Measurements from ENCODE around the gene ZBTB32. TPM values are rescaled to one million over a fixed set of nuclear protein-coding genes. Genes with fewer than 3 reads are reported as not detected.

The ZBTB32 gene
- polyA plus RNA-seq, 1 of the 3 experiments (the other 2 are of a cell fraction) = not detected

- Histone ChIP-seq H2AFZ (ENCODE audit: low read depth) (no peak overlapping the region), H3K9me3 (no peaks in the 10 kb centered on the region), H3K4me1 (ENCODE audit: control insufficient read depth in 1 of 2, insufficient read depth in 2 of 2, low read depth in 1 of 2, low read length in 1 of 2) (no peaks in the 10 kb centered on the region), H3K36me3 (replicated peaks in 1 of 2; ENCODE audit: control insufficient read depth in 1 of 2, insufficient read depth in 2 of 2, low read length in 1 of 2) (peaks cover 7 to 79% of the 10 kb centered on the region in 2 experiments), H3K79me2 (ENCODE audit: insufficient read depth) (no peaks in the 10 kb centered on the region), H3K4me2 (no peak overlapping the region), H3K9me2 (no peaks in the 10 kb centered on the region), H3K9ac (no peak overlapping the region), H3K27ac (ENCODE audit: low read depth in 2 of 2, low read length in 1 of 2) (no peak overlapping the region), H3K4me3 (ENCODE audit: low read depth in 2 of 2, low read length in 1 of 2) (no peak overlapping the region), H3K27me3 (ENCODE audit: insufficient read depth) (no peaks in the 10 kb centered on the region), H3F3A (replicated peaks; ENCODE audit: insufficient read depth) (no peaks in the 10 kb centered on the region), H4K20me1 (ENCODE audit: insufficient read depth) (no peaks in the 10 kb centered on the region)
- CTCF ChIA-PET = no interaction called here
- WGBS (ENCODE audit: low lambda C conversion rate) = 99% methylated on average over 19 of the region's 25 CpGs
- DNase-seq = no peak
- no peak for TF ChIP-seq RFX5 (IDR thresholded peaks at IDR 0.05; ENCODE audit: low read length)
- TF ChIP-seq TAF1 (IDR thresholded peaks at IDR 0.05; ENCODE audit: borderline replicate concordance, low read depth, low read length) = no peak
- TF ChIP-seq CTCF (IDR thresholded peaks at IDR 0.05) = no peak
- no peak for TF ChIP-seq TEAD4 (IDR thresholded peaks at IDR 0.05; ENCODE audit: borderline replicate concordance, insufficient read depth)
- TF ChIP-seq USF1 (IDR thresholded peaks at IDR 0.05; ENCODE audit: borderline replicate concordance, low read depth) = no peak
- no peak for TF ChIP-seq JUND (IDR thresholded peaks at IDR 0.05)
- TF ChIP-seq RCOR1 (IDR thresholded peaks at IDR 0.05; ENCODE audit: low read length) = no peak
- no peak for TF ChIP-seq FOXJ3 (CRISPR knock-in tag; IDR thresholded peaks at IDR 0.05)
- no peak for TF ChIP-seq SIN3A (IDR thresholded peaks at IDR 0.05; ENCODE audit: borderline replicate concordance, low read depth, low read length)
- TF ChIP-seq ZBTB33 (IDR thresholded peaks at IDR 0.05; ENCODE audit: borderline replicate concordance, low read depth) = no peak
- TF ChIP-seq NRF1 (IDR thresholded peaks at IDR 0.05; ENCODE audit: low read depth, low read length) = no peak
- no peak for TF ChIP-seq POLR2AphosphoS5 (IDR thresholded peaks at IDR 0.05; ENCODE audit: low read depth, low read length)
- POLR2A ChIA-PET = no interaction called here
Observed at GRCh38 chr19:35732540-35733179, 28.3 kb downstream of the ZBTB32 start.
